Astrocyte (in vitro differentiated cells and primary cell): ENCODE results near the gene HOXB2. TPM values are rescaled to one million over a fixed set of nuclear protein-coding genes. Genes with fewer than 3 reads are reported as not detected.

Experiments used
- DNase-seq: peaks from one replicate; pipeline ENCODE4 v3.0.0-alpha.2; 2010; ENCODE audit warnings: low read depth
- FAIRE-seq: peaks from 2 replicates; lab custom pipeline; 2011; peaks lifted over from hg19 to GRCh38; lab: Jason Lieb, UNC
- H2AFZ ChIP-seq: 2 replicates; pipeline ENCODE4 v1.6.0; 2012; ENCODE audit warnings: low read depth, low read length, inconsistent platforms
- H3K27ac ChIP-seq: 2 replicates; pipeline ENCODE4 v1.5.1; 2011; ENCODE audit warnings: low read depth, low read length, inconsistent platforms
- H3K27me3 ChIP-seq: 2 replicates; pipeline ENCODE4 v1.6.0; 2011; ENCODE audit warnings: low read length, inconsistent platforms; ENCODE audit not compliant: insufficient read depth
- H3K36me3 ChIP-seq: 2 replicates; pipeline ENCODE4 v1.5.1; 2011; ENCODE audit warnings: low read length, inconsistent platforms; ENCODE audit not compliant: insufficient read depth
- H3K4me1 ChIP-seq: 2 replicates; pipeline ENCODE4 v1.5.1; 2011; ENCODE audit warnings: low read length, inconsistent platforms; ENCODE audit not compliant: insufficient read depth
- H3K4me2 ChIP-seq: 2 replicates; pipeline ENCODE4 v1.6.0; 2012; ENCODE audit warnings: low read length, inconsistent platforms
- H3K4me3 ChIP-seq: 2 replicates; pipeline ENCODE4 v1.5.1; 2011; ENCODE audit warnings: low read depth, mild to moderate bottlenecking, low read length, inconsistent platforms; ENCODE audit not compliant: insufficient read depth
- H3K79me2 ChIP-seq: 2 replicates; pipeline ENCODE4 v1.6.0; 2012; ENCODE audit warnings: mild to moderate bottlenecking, low read length, inconsistent platforms; ENCODE audit not compliant: insufficient read depth
- H3K9ac ChIP-seq: 2 replicates; pipeline ENCODE4 v1.6.0; 2012; ENCODE audit warnings: mild to moderate bottlenecking, low read length, inconsistent platforms
- H3K9me3 ChIP-seq: 2 replicates; pipeline ENCODE4 v1.5.1; 2012; ENCODE audit warnings: low read depth, mild to moderate bottlenecking, low read length, inconsistent platforms; ENCODE audit not compliant: insufficient read depth
- H4K20me1 ChIP-seq: 2 replicates; pipeline ENCODE4 v1.6.0; 2012; ENCODE audit warnings: low read length, inconsistent platforms; ENCODE audit not compliant: insufficient read depth
- H3K27ac Mint-ChIP-seq: one replicate; pipeline ENCODE4 v1.8.0; 2021; ENCODE audit warnings: mild to moderate bottlenecking, mixed read lengths; ENCODE audit not compliant: unreplicated experiment
- H3K27me3 Mint-ChIP-seq: one replicate; pipeline ENCODE4 v1.8.0; 2021; ENCODE audit warnings: low read depth, mixed read lengths; ENCODE audit not compliant: unreplicated experiment
- H3K36me3 Mint-ChIP-seq: one replicate; pipeline ENCODE4 v1.8.0; 2021; ENCODE audit warnings: low read depth, mixed read lengths; ENCODE audit not compliant: unreplicated experiment
- H3K4me1 Mint-ChIP-seq: one replicate; pipeline ENCODE4 v1.8.0; 2021; ENCODE audit warnings: low read depth, mixed read lengths; ENCODE audit not compliant: unreplicated experiment
- H3K4me3 Mint-ChIP-seq: one replicate; pipeline ENCODE4 v1.8.0; 2021; ENCODE audit warnings: mild to moderate bottlenecking, moderate library complexity, mixed read lengths; ENCODE audit not compliant: unreplicated experiment
- H3K9me3 Mint-ChIP-seq: one replicate; pipeline ENCODE4 v1.8.0; 2021; ENCODE audit warnings: mild to moderate bottlenecking, mixed read lengths; ENCODE audit not compliant: unreplicated experiment
- EZH2 ChIP-seq: IDR thresholded peaks from 2 replicates; pipeline ENCODE4 v1.6.1; 2012; ENCODE audit warnings: mild to moderate bottlenecking, low read length, inconsistent platforms; ENCODE audit not compliant: insufficient read depth
- total RNA-seq: library from RNA; stranded (reverse); gene quantifications from 2 replicates; pipeline ENCODE4 v1.2.1, GENCODE V29; 2021
- TF ChIP-seq, protein P1 (sequence below): IDR thresholded peaks from 2 replicates; pipeline ENCODE4 v1.5.1; 2011; ENCODE audit warnings: low read depth, mild to moderate bottlenecking, inconsistent platforms, low read length, moderate library complexity; ENCODE audit not compliant: insufficient read depth

The HOXB2 gene
- total RNA-seq, 1 donor from 2014 or later: 0.41 TPM

DNA sequence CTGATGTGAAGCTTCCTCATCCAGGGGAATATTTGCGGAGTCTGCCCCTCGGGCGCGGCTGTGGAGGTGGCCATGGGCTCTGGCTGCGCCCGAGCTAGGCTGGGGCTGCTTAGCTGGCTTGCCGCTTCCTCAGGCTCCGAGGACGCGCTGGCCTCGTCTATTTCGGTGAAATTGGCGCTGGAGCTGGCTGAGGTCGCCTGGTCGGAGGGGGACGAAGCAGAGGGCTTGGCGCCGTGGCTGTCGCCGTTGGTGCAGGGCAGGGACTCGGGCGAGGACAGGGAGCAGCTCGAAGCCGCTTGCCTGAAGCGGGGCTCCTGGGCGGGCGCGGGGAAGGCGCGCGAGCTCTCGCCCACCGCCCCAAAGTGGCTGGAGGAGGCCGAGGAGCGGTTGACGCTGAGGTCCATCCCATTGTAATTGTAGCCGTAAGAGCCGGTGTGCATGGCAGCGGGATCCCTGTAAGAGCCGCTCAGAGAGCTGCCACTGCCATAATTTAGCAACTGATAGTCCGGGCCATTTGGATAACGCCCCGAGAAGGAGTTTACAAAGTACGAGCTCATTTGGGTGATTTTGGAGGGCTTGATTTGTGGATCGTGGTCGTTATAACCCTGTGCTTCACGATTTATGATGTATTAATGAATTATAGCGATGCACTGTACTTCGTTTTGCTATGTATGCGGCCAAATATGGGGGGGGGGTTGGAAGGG lies 48.4 kb upstream of the HOXB2 start, which contains the start of gene HOXB5:
Gene HOXB5 (minus strand): TSS at position 654 of the 704 bp plus-strand sequence. CDS start 97 bp downstream, at position 557.
- H3K4me1 Mint-ChIP-seq: no peaks in the 10 kb centered on the region
- Histone ChIP-seq H3K4me1 (peaks cover 18% of the 10 kb centered on the region), H3K4me3 (peak within 1 kb of the TSS; percentile 65), H3K27ac (peak within 1 kb of the TSS; percentile 72), H3K36me3 (no peaks in the 10 kb centered on the region), H2AFZ (peak within 1 kb of the TSS; percentile 82), H3K4me2 (peak within 1 kb of the TSS; percentile 92), H3K79me2 (peaks cover 20% of the 10 kb centered on the region), H3K9ac (peak within 1 kb of the TSS; percentile 84), H4K20me1 (peaks cover under 1% of the 10 kb centered on the region), H3K27me3 (peaks cover 78% of the 10 kb centered on the region), H3K9me3 (no peaks in the 10 kb centered on the region)
- no peaks in the 10 kb centered on the region for H3K36me3 Mint-ChIP-seq
- FAIRE-seq: no peak
- H3K27ac Mint-ChIP-seq: peak within 1 kb of the TSS; percentile 18
- H3K4me3 Mint-ChIP-seq: no peak within 1 kb of the TSS
- TF ChIP-seq, protein P1, sequence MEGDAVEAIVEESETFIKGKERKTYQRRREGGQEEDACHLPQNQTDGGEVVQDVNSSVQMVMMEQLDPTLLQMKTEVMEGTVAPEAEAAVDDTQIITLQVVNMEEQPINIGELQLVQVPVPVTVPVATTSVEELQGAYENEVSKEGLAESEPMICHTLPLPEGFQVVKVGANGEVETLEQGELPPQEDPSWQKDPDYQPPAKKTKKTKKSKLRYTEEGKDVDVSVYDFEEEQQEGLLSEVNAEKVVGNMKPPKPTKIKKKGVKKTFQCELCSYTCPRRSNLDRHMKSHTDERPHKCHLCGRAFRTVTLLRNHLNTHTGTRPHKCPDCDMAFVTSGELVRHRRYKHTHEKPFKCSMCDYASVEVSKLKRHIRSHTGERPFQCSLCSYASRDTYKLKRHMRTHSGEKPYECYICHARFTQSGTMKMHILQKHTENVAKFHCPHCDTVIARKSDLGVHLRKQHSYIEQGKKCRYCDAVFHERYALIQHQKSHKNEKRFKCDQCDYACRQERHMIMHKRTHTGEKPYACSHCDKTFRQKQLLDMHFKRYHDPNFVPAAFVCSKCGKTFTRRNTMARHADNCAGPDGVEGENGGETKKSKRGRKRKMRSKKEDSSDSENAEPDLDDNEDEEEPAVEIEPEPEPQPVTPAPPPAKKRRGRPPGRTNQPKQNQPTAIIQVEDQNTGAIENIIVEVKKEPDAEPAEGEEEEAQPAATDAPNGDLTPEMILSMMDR: no peak
- TF ChIP-seq EZH2: peak; percentile 28
- H3K9me3 Mint-ChIP-seq: peaks cover 32% of the 10 kb centered on the region
- peaks cover 91% of the 10 kb centered on the region for H3K27me3 Mint-ChIP-seq
- peak; percentile 44 for DNase-seq

DNA sequence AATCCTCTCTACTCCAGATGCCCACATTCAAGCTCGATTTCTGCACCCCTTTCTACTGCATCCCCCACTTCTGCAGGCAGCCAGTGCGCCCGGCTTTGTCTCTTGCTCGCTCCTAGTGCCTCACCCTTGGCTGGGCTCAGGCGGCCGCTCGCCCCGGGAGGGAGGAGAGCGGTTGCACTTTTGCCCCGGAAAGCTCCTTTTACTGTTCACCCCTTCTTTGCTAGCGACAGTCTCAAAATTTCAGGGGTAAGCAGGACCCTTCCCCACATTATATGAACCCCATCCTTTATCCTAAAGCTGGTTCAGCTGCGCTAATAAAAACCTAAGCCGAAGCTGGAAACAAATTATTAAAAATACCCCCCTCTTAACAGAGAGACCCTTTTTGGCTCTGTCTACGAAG lies 47.7 kb upstream of the HOXB2 start:
- DNase-seq (no peak), FAIRE-seq (no peak)
- H3K4me3 Mint-ChIP-seq: no peak overlapping the region
- Histone ChIP-seq H2AFZ (peak overlapping the region; percentile 82), H3K36me3 (no peaks in the 10 kb centered on the region), H4K20me1 (no peaks in the 10 kb centered on the region), H3K79me2 (peaks cover 20% of the 10 kb centered on the region), H3K27ac (peak overlapping the region; percentile 72), H3K9me3 (no peaks in the 10 kb centered on the region), H3K4me2 (peak overlapping the region; percentile 92), H3K9ac (peak overlapping the region; percentile 84), H3K27me3 (peaks cover 79% of the 10 kb centered on the region), H3K4me3 (peak overlapping the region; percentile 65), H3K4me1 (peaks cover 18% of the 10 kb centered on the region)
- no peaks in the 10 kb centered on the region for H3K36me3 Mint-ChIP-seq
- peaks cover 25% of the 10 kb centered on the region for H3K9me3 Mint-ChIP-seq
- H3K27me3 Mint-ChIP-seq: peaks cover 92% of the 10 kb centered on the region
- no peaks in the 10 kb centered on the region for H3K4me1 Mint-ChIP-seq
- H3K27ac Mint-ChIP-seq: no peak overlapping the region
- TF ChIP-seq, protein P1: no peak
- TF ChIP-seq EZH2: peak; percentile 12

DNA sequence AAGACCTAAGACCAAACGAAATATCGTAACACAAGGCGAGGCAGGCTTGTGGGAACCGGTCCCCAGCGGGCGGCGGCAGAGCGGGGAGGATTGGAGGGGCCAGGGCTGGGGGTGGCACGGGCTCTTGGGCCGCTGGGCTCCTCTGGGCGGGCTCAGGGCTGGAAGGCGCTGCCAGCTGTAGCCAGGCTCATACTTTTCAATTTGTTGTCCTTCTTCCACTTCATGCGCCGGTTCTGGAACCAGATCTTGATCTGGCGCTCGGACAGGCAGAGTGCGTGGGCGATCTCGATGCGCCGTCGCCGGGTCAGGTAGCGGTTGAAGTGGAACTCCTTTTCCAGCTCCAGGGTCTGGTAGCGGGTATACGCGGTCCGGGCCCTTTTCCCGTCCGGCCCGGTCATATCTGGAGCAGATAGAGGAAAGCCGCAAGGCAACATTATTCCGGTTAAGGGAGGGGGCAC lies 47.2 kb upstream of the HOXB2 start:
- H3K4me3 Mint-ChIP-seq: no peak overlapping the region
- H3K9me3 Mint-ChIP-seq: peaks cover 25% of the 10 kb centered on the region
- DNase-seq (peak; percentile 41), FAIRE-seq (no peak)
- H3K27ac Mint-ChIP-seq: no peak overlapping the region
- TF ChIP-seq, protein P1: no peak
- TF ChIP-seq EZH2: peak; percentile 73
- Histone ChIP-seq H3K9ac (peak overlapping the region; percentile 84), H3K79me2 (peaks cover 20% of the 10 kb centered on the region), H3K27me3 (peaks cover 79% of the 10 kb centered on the region), H3K36me3 (no peaks in the 10 kb centered on the region), H3K4me1 (peaks cover 18% of the 10 kb centered on the region), H3K27ac (no peak overlapping the region), H3K9me3 (no peaks in the 10 kb centered on the region), H3K4me2 (peak overlapping the region; percentile 92), H2AFZ (no peak overlapping the region), H4K20me1 (no peaks in the 10 kb centered on the region), H3K4me3 (peak overlapping the region; percentile 65)
- H3K4me1 Mint-ChIP-seq: no peaks in the 10 kb centered on the region
- no peaks in the 10 kb centered on the region for H3K36me3 Mint-ChIP-seq
- peaks cover 92% of the 10 kb centered on the region for H3K27me3 Mint-ChIP-seq
